Neutrophil (primary cell): ENCODE data around the gene NXN.

ENCODE experiments used
- H3K27ac ChIP-seq: fragments of 200-600 bp; sonication (generic); 2 replicates; pipeline ENCODE4 v1.5.1; 2016; ENCODE audit warnings: mild to moderate bottlenecking, moderate library complexity
- H3K27me3 ChIP-seq: fragments of 200-600 bp; sonication (generic); 2 replicates; pipeline ENCODE4 v1.6.0; 2016; ENCODE audit warnings: mild to moderate bottlenecking
- H3K36me3 ChIP-seq: fragments of 200-600 bp; sonication (generic); 2 replicates; pipeline ENCODE4 v1.5.1; 2017
- H3K4me1 ChIP-seq, 2 experiments: fragments of 200-600 bp in 1 of 2; sonication (generic) in 1 of 2; 1 replicate in 1 of 2; 2 replicates in 1 of 2; pipeline versions ENCODE4 v1.5.1 to v1.6.1; 2013 to 2016; ENCODE audit warnings: low read depth in 1 of 2, low read length in 1 of 2, mild to moderate bottlenecking in 1 of 2, moderate library complexity in 1 of 2; ENCODE audit not compliant: control insufficient read depth in 1 of 2, insufficient read depth in 1 of 2
- H3K4me3 ChIP-seq, 2 experiments: fragments of 200-600 bp in 1 of 2; sonication (generic) in 1 of 2; 1 replicate in 1 of 2; 2 replicates in 1 of 2; pipeline ENCODE4 v1.5.1; 2013 to 2016; ENCODE audit warnings: low read depth in 1 of 2, low read length in 1 of 2, mild to moderate bottlenecking in 1 of 2, moderate library complexity in 1 of 2
- H3K9me3 ChIP-seq: fragments of 200-600 bp; sonication (generic); 2 replicates; pipeline ENCODE4 v1.5.1; 2016
- CTCF ChIP-seq: fragments of 200-600 bp; sonication (generic); IDR thresholded peaks from 2 replicates; pipeline ENCODE4 v1.5.1; 2016; ENCODE audit warnings: antibody characterized with exemption

The NXN gene

GRCh38 chr17:1009229-1010085, 29.9 kb upstream of the NXN start:
- Histone ChIP-seq H3K4me1 (no peaks in the 10 kb centered on the region), H3K27ac (no peak overlapping the region), H3K9me3 (no peaks in the 10 kb centered on the region), H3K27me3 (no peaks in the 10 kb centered on the region), H3K4me3 (no peak overlapping the region), H3K36me3 (peaks cover 91% of the 10 kb centered on the region)
- no peak for TF ChIP-seq CTCF

- H3K27ac ChIP-seq: no peak overlapping the region
- no peak overlapping the region for H3K4me3 ChIP-seq
- H3K36me3 ChIP-seq: peaks cover 98% of the 10 kb centered on the region
- no peaks in the 10 kb centered on the region for H3K4me1 ChIP-seq
- no peaks in the 10 kb centered on the region for H3K9me3 ChIP-seq
- no peaks in the 10 kb centered on the region for H3K27me3 ChIP-seq
- no peak for TF ChIP-seq CTCF
Observed at GRCh38 chr17:1008008-1008761, 28.6 kb upstream of the NXN start.

- Histone ChIP-seq H3K36me3 (peaks cover 98% of the 10 kb centered on the region), H3K4me3 (no peak overlapping the region), H3K4me1 (no peaks in the 10 kb centered on the region), H3K27me3 (no peaks in the 10 kb centered on the region), H3K27ac (no peak overlapping the region), H3K9me3 (no peaks in the 10 kb centered on the region)
- no peak for TF ChIP-seq CTCF
Observed at GRCh38 chr17:1007310-1008007, 27.9 kb upstream of the NXN start.

- H3K4me1 ChIP-seq: no peaks in the 10 kb centered on the region
- H3K9me3 ChIP-seq: no peaks in the 10 kb centered on the region
- TF ChIP-seq CTCF: no peak
- no peak overlapping the region for H3K27ac ChIP-seq
- no peak overlapping the region for H3K4me3 ChIP-seq
- H3K36me3 ChIP-seq: peaks cover 98% of the 10 kb centered on the region
- no peaks in the 10 kb centered on the region for H3K27me3 ChIP-seq
Observed at GRCh38 chr17:1006054-1006453, 26.5 kb upstream of the NXN start.

- Histone ChIP-seq H3K27me3 (no peaks in the 10 kb centered on the region), H3K4me3 (no peak overlapping the region), H3K4me1 (no peaks in the 10 kb centered on the region), H3K9me3 (no peaks in the 10 kb centered on the region), H3K36me3 (peaks cover 98% of the 10 kb centered on the region), H3K27ac (no peak overlapping the region)
- TF ChIP-seq CTCF: no peak
Observed at GRCh38 chr17:1005361-1005946, 25.9 kb upstream of the NXN start.
